GM12801 (cell line): ENCODE results near the gene FOXD2.

Experiments
- CTCF ChIP-seq: IDR thresholded peaks from one replicate; pipeline ENCODE4 v1.5.1; 2011; ENCODE audit warnings: control low read depth; ENCODE audit not compliant: insufficient read length; ENCODE audit errors: extremely low read depth

The FOXD2 gene

GRCh38 chr1:47460456-47460855, 22.6 kb downstream of the FOXD2 start:
- TF ChIP-seq CTCF = no peak

- TF ChIP-seq CTCF = no peak
Measured at GRCh38 chr1:47465605-47466004, 27.8 kb downstream of the FOXD2 start.

- no peak for TF ChIP-seq CTCF
Measured at GRCh38 chr1:47468709-47469389, 31.0 kb downstream of the FOXD2 start.

- no peak for TF ChIP-seq CTCF
Measured at GRCh38 chr1:47469390-47469759, 31.5 kb downstream of the FOXD2 start.

GRCh38 chr1:47469910-47470309, 32.1 kb downstream of the FOXD2 start:
- no peak for TF ChIP-seq CTCF

- no peak for TF ChIP-seq CTCF
Measured at GRCh38 chr1:47471163-47471562, 33.3 kb downstream of the FOXD2 start.

GRCh38 chr1:47474278-47475193, 36.7 kb downstream of the FOXD2 start:
- TF ChIP-seq CTCF = no peak
